Fibroblast of villous mesenchyme (primary cell): ENCODE measurements around the gene UNC5A. TPM values are rescaled to one million over a fixed set of nuclear protein-coding genes. Genes with fewer than 3 reads are reported as not detected.
A peak's percentile ranks its signal among the peaks of the same experiment; 100 is the strongest.

Experiments used
- DNase-seq: peaks from one replicate; pipeline ENCODE4 v3.0.0-alpha.2; 2010; ENCODE audit warnings: low read depth
- H3K4me3 ChIP-seq: 2 replicates; pipeline ENCODE4 v1.5.1; 2011; ENCODE audit warnings: low read depth, mild to moderate bottlenecking, low read length
- total RNA-seq: library from RNA; depleted of rRNA; stranded (reverse); fragments of >200 nt; gene quantifications from 2 replicates; pipeline ENCODE4 v1.2.3, GENCODE V29; 2012
- TF ChIP-seq, protein P1 (sequence below): IDR thresholded peaks from 2 replicates; pipeline ENCODE4 v1.5.1; 2012; ENCODE audit warnings: low read depth, mild to moderate bottlenecking, low read length; ENCODE audit not compliant: insufficient read depth

The UNC5A gene
- total RNA-seq, 1 donor, result not detected

DNA sequence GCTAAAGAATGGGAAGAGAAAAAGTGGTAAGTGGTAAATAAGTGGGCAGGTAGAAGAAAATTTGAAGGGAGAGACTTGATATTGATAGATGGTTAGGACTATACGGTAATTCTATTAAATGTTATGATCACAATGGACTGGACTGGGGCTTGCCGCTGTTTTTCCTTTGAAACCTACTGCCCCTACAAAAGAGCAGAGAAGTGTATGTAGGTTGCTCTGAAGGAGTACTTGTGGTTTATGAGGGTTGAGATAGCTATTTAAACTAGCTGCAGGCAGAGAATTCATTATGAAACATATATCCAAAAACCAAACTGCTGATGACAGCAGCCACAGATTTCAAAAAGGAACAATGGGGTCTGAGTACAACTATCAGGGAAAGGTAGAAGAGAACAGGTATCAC, 105.5 kb downstream of the UNC5A start:
- TF ChIP-seq, protein P1, sequence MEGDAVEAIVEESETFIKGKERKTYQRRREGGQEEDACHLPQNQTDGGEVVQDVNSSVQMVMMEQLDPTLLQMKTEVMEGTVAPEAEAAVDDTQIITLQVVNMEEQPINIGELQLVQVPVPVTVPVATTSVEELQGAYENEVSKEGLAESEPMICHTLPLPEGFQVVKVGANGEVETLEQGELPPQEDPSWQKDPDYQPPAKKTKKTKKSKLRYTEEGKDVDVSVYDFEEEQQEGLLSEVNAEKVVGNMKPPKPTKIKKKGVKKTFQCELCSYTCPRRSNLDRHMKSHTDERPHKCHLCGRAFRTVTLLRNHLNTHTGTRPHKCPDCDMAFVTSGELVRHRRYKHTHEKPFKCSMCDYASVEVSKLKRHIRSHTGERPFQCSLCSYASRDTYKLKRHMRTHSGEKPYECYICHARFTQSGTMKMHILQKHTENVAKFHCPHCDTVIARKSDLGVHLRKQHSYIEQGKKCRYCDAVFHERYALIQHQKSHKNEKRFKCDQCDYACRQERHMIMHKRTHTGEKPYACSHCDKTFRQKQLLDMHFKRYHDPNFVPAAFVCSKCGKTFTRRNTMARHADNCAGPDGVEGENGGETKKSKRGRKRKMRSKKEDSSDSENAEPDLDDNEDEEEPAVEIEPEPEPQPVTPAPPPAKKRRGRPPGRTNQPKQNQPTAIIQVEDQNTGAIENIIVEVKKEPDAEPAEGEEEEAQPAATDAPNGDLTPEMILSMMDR, result no peak
- no peak overlapping the region for H3K4me3 ChIP-seq
- no peak for DNase-seq

DNA sequence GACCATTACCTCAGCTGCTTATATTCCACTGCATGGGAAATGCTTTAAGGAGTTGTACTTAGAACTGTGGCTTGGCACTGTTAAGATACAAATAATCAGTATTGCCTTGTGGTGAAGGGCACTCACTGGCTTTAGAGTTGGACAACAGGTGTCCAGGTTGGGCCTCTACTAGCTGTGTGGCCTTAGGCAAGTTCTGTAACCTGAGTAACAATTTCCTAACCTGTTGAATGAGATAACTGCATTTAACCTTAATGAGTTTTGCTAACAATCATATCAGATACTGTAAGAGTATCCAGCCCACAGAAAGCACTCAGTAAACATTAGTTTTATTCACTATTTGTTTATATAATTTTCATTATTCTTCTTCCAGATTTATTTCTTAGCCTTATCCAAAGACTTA, 106.0 kb downstream of the UNC5A start:
- TF ChIP-seq, protein P1, result no peak
- DNase-seq, result no peak
- H3K4me3 ChIP-seq, result no peak overlapping the region

DNA sequence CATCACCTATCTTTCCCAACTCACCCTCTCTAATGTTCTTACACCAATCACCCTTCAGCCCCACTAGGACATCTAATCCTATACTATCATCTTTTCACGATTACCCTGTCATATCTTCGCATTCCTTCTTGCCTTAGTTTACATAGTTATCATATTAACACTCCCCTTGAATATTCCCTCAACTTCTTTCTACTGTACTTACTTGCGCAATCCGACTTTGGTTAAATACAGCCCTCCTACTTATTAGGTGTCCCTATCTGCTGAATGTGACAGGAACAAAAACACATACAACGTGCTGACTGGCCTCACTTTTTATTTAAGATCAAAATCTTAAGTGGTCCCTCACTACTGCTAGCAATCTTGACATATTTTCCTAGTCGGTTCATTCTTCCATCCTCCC, 108.3 kb downstream of the UNC5A start:
- no peak for DNase-seq
- H3K4me3 ChIP-seq, result no peak overlapping the region
- TF ChIP-seq, protein P1, result no peak

DNA sequence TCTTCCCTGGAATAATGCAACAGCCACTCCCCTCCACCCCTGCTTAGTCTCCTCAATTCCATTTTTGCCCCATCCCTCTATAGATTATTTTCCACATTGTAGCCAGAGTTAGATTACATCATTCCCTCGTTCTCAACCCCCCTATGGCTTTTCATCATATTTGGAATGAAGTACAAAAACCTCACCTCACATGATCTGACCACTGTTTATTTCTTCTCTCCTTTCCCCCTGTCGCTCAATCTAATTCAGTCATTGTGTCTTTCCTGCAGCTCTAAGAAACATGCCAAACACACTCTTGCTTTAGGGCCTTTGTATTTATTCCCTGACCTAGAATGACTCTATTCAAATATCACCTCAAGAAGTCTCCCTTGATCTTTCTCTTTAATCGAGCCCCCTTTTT, 111.4 kb downstream of the UNC5A start:
- TF ChIP-seq, protein P1, result no peak
- DNase-seq, result no peak
- no peak overlapping the region for H3K4me3 ChIP-seq

DNA sequence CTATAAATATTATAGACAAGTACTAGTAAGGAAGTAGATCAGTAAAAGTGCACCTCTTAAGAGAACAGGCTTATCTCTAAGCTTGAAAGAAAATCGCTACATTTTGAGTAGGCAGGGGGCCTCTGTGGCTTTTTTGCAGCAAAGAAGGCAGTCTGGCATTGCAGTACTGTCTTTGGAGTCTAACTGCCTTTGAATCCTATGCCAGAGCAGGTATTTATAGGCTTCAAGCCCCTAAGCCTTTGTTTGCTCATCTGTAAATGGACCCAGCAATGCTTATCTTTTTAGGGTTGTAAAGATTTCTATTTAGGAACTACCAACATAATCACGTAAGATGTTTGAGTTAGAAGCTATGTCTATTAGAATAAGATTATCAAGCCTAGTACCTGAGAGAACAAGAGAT, 112.5 kb downstream of the UNC5A start:
- DNase-seq, result no peak
- no peak overlapping the region for H3K4me3 ChIP-seq
- TF ChIP-seq, protein P1, result no peak

DNA sequence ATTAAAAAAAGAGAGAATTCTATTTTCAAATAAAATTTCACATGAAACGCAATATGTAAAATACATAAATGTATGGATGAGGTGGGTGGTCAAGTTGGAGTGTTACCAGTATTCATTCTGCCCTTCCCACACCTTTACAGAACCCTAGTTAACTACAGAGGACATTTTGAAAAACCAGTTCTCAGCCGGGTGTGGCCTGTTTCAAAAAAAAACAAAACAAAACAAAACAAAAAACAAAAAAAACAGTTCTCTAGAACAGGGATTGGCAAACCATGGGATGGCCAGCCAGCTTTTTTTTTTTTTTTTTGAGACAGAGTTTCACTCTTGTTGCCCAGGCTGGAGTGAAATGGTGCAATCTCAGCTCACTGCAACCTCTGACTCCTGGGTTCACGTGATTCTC, 117.2 kb downstream of the UNC5A start:
- TF ChIP-seq, protein P1, result no peak
- peak; percentile 20 for DNase-seq

DNA sequence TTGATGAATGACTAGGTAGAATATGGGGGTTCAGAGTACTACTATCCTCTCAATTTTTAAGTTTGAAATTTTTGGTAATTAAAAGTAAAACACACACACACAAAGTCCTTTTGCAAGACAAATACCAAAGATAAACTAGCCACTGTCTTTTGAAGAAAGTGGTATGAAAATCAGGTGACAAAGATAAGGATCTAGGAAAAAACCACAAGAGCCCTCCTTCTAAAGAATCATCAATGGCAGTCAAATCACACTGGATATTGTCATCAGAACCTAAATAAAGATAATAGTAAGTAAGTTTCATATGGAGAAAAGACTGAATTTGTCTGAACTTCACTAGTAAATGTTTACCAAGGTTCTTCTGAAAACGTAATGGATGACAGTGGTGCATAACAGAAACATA, 119.3 kb downstream of the UNC5A start:
- TF ChIP-seq, protein P1, result no peak
- no peak for DNase-seq

More for the DNA sequence above, 117.2 kb downstream of the UNC5A start:
- no peak overlapping the region for H3K4me3 ChIP-seq

More for the DNA sequence above, 119.3 kb downstream of the UNC5A start:
- H3K4me3 ChIP-seq, result no peak overlapping the region

Other genes with a start within 250 kb of the UNC5A start
- gene GPRIN1, start 200.4 kb upstream of the UNC5A start, total RNA-seq, result 2.6 and 3.5 TPM in 2 replicates
- not detected in 2 replicates for gene SNCB, start 180.0 kb upstream of the UNC5A start, total RNA-seq
- not detected in 2 replicates for gene EIF4E1B, start 179.9 kb upstream of the UNC5A start, total RNA-seq
- gene TSPAN17, start 163.1 kb upstream of the UNC5A start, total RNA-seq, result 34.5 and 38.0 TPM in 2 replicates
- gene HK3, start 88.8 kb downstream of the UNC5A start, total RNA-seq, result not detected in 2 replicates
- 59.2 and 63.1 TPM in 2 replicates for gene UIMC1, start 196.2 kb downstream of the UNC5A start, total RNA-seq
- gene ZNF346, start 212.1 kb downstream of the UNC5A start, total RNA-seq, result 20.3 and 20.6 TPM in 2 replicates